ENCODE results near the gene CHSY1. TPM values are rescaled to one million over a fixed set of nuclear protein-coding genes. Genes with fewer than 3 reads are reported as not detected.
A peak's percentile ranks its signal among the peaks of the same experiment; 100 is the strongest.
"Not testable (repeated sequence)": the region's sequence is repeated elsewhere in the genome, so short reads cannot be mapped to it uniquely, and the experiment has no call there.

The CHSY1 gene
- total RNA-seq, 1 donor from 2014 or later, result 46.7 TPM

DNA sequence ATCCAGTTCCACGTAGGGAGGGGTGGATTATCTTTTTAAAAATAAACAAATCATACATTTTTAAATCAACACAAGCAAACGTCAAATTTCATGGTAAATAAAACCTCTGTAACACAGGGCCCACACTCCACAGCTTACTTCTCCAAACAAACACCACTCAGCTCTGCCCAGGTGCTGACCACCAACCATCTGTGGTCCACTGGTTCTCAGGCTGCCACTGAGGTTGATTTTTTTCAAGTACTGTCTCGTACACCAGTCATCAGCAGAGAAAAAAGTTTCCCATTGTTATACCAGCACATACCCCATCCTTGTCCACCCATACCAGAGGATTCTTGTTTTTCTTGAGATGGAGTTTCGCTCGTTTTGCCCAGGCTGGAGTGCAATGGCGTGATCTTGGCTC lies 32.4 kb downstream of the CHSY1 start:
- peaks cover 54% of the 10 kb centered on the region for H3K4me1 Mint-ChIP-seq
- H3K36me3 Mint-ChIP-seq (ENCODE audit: low read depth), result peaks cover 8% of the 10 kb centered on the region
- no peaks in the 10 kb centered on the region for H3K27me3 Mint-ChIP-seq (ENCODE audit: low read depth)
- H3K4me3 Mint-ChIP-seq, result no peak overlapping the region
- no peak for DNase-seq (ENCODE audit: low read depth, low spot score)
- no peaks in the 10 kb centered on the region for H3K9me3 Mint-ChIP-seq
- no peak overlapping the region for H3K27ac Mint-ChIP-seq (ENCODE audit: unreplicated experiment)
- TF ChIP-seq, protein P1, sequence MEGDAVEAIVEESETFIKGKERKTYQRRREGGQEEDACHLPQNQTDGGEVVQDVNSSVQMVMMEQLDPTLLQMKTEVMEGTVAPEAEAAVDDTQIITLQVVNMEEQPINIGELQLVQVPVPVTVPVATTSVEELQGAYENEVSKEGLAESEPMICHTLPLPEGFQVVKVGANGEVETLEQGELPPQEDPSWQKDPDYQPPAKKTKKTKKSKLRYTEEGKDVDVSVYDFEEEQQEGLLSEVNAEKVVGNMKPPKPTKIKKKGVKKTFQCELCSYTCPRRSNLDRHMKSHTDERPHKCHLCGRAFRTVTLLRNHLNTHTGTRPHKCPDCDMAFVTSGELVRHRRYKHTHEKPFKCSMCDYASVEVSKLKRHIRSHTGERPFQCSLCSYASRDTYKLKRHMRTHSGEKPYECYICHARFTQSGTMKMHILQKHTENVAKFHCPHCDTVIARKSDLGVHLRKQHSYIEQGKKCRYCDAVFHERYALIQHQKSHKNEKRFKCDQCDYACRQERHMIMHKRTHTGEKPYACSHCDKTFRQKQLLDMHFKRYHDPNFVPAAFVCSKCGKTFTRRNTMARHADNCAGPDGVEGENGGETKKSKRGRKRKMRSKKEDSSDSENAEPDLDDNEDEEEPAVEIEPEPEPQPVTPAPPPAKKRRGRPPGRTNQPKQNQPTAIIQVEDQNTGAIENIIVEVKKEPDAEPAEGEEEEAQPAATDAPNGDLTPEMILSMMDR (conservative IDR thresholded peaks at IDR 0.05), result no peak

DNA sequence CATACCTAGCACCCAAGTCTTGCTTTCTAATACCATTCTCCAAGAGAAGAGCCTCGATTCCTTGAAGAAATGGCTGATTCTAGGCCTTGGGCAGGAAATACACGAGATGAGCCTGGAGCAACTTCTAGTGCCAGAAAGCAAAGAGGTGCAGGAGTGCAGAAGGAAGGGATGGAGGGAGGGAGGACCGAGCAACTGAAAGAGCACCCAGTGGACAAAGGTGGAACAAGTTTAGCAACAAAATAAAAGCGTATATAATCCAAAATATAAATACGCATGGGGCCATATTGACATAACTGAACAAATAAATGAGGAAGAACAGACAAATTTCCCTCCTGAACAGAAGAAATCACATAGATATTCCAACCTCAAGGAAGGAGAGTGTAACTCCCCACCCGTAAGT lies 34.4 kb downstream of the CHSY1 start:
- Mint-ChIP-seq H3K27me3 (ENCODE audit: low read depth) (no peaks in the 10 kb centered on the region), H3K4me3 (no peak overlapping the region), H3K36me3 (ENCODE audit: low read depth) (peaks cover 5% of the 10 kb centered on the region), H3K9me3 (no peaks in the 10 kb centered on the region), H3K27ac (ENCODE audit: unreplicated experiment) (no peak overlapping the region), H3K4me1 (peaks cover 45% of the 10 kb centered on the region)
- TF ChIP-seq, protein P1 (conservative IDR thresholded peaks at IDR 0.05), result no peak
- DNase-seq (ENCODE audit: low read depth, low spot score), result no peak

DNA sequence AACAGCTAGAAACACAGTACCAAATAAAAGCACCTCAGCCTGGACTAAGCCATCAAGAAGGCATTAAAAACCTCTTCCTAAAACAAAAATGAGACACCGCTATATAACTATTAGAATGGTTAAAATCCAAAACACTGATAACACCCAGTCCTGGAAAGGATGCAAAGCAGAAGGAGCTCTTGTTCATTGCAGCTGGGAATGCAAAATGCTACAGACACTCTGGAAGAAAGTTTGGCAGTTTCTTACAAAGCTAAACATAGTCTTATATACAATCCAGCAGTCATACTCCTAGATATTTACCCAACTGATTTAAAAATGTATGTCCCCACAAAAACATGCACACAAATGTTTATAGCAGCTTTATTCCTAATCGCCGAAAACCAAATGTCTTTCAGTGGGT lies 35.7 kb downstream of the CHSY1 start:
- TF ChIP-seq, protein P1 (conservative IDR thresholded peaks at IDR 0.05), result no peak
- Mint-ChIP-seq H3K9me3 (no peaks in the 10 kb centered on the region), H3K36me3 (ENCODE audit: low read depth) (peaks cover 5% of the 10 kb centered on the region), H3K4me3 (no peak overlapping the region), H3K4me1 (peaks cover 34% of the 10 kb centered on the region), H3K27ac (ENCODE audit: unreplicated experiment) (no peak overlapping the region), H3K27me3 (ENCODE audit: low read depth) (no peaks in the 10 kb centered on the region)
- DNase-seq (ENCODE audit: low read depth, low spot score), result no peak

DNA sequence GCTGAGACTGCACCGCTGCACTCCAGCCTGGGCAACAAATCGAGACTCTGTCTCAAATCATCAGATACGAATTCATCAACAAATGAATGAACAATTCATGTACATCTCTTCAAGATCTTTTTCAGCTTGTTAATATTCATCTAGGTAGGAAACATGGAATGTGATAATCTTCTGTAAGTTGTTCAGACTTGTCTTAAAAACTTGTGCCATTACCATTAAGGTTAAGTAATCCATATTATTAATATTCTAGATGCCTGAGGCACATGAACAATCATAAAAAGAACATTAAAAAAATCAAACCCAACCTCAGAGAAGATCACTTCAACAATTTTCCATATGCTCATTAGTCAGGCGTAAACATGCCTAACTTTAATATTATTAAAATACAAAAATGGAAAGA lies 36.2 kb downstream of the CHSY1 start:
- no peak for DNase-seq (ENCODE audit: low read depth, low spot score)
- Mint-ChIP-seq H3K4me3 (no peak overlapping the region), H3K4me1 (peaks cover 30% of the 10 kb centered on the region), H3K27me3 (ENCODE audit: low read depth) (no peaks in the 10 kb centered on the region), H3K9me3 (no peaks in the 10 kb centered on the region), H3K36me3 (ENCODE audit: low read depth) (peaks cover 3% of the 10 kb centered on the region), H3K27ac (ENCODE audit: unreplicated experiment) (no peak overlapping the region)
- TF ChIP-seq, protein P1 (conservative IDR thresholded peaks at IDR 0.05), result no peak

DNA sequence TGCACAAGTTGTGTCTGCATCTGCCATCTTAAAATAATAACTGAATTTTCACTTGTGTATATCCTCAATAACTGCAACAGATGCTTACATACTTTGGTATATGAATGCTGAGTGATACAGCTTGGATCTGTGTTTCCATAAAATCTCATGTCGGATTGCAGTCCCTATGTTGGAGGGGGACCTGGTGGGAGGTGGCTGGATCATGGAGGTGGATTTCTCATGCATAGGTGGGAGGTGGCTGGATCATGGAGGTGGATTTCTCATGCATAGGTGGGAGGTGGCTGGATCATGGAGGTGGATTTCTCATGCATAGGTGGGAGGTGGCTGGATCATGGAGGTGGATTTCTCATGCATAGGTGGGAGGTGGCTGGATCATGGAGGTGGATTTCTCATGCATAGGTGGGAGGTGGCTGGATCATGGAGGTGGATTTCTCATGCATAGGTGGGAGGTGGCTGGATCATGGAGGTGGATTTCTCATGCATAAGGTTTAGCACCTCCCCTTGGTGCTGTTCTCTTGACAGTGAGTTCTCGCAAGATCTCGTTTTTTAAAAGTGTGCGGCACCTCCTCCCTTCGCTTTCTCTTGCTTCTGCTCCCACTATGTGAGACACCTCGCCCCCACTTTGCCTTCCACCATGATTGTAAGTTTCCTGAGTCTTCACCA lies 37.3 kb downstream of the CHSY1 start:
- not testable (repeated sequence) for H3K27me3 Mint-ChIP-seq (ENCODE audit: low read depth); H3K4me3 Mint-ChIP-seq; DNase-seq (ENCODE audit: low read depth, low spot score); H3K9me3 Mint-ChIP-seq; H3K36me3 Mint-ChIP-seq (ENCODE audit: low read depth)
- Mint-ChIP-seq H3K4me1 (peaks cover 24% of the 10 kb centered on the region), H3K27ac (ENCODE audit: unreplicated experiment) (peak overlapping the region; percentile 24)

DNA sequence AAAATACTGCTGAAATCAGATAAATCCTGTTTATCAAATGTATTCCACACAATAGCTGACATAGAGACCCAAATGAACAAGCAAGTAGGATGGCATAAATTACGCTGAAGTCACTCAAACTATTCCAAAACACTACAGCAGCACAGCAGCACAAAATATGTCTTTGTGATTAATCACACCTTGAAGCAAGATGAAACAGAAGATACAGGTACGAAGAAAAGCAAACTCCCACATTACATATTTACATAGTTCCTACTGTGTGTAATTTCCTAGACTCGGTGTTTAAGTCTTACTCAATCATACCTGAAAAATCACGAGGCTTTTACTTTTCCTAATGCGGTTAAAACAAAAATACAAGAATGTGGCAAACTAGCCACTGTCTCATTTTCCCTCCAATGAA lies 38.3 kb downstream of the CHSY1 start:
- TF ChIP-seq, protein P1 (conservative IDR thresholded peaks at IDR 0.05), result no peak
- no peak overlapping the region for H3K27ac Mint-ChIP-seq (ENCODE audit: unreplicated experiment)
- DNase-seq (ENCODE audit: low read depth, low spot score), result no peak
- no peaks in the 10 kb centered on the region for H3K36me3 Mint-ChIP-seq (ENCODE audit: low read depth)
- no peaks in the 10 kb centered on the region for H3K27me3 Mint-ChIP-seq (ENCODE audit: low read depth)
- H3K4me1 Mint-ChIP-seq, result peaks cover 22% of the 10 kb centered on the region
- no peaks in the 10 kb centered on the region for H3K9me3 Mint-ChIP-seq
- no peak overlapping the region for H3K4me3 Mint-ChIP-seq
